ENCODE measurements around the gene DYNLRB1. TPM values are rescaled to one million over a fixed set of nuclear protein-coding genes. Genes with fewer than 3 reads are reported as not detected.

DYNLRB1 gene
- total and polyA plus RNA-seq, 2 of the 13 experiments (the other 11 are each of a cell fraction or from before 2014, with no cell fraction given): 140 to 244 TPM

DNA sequence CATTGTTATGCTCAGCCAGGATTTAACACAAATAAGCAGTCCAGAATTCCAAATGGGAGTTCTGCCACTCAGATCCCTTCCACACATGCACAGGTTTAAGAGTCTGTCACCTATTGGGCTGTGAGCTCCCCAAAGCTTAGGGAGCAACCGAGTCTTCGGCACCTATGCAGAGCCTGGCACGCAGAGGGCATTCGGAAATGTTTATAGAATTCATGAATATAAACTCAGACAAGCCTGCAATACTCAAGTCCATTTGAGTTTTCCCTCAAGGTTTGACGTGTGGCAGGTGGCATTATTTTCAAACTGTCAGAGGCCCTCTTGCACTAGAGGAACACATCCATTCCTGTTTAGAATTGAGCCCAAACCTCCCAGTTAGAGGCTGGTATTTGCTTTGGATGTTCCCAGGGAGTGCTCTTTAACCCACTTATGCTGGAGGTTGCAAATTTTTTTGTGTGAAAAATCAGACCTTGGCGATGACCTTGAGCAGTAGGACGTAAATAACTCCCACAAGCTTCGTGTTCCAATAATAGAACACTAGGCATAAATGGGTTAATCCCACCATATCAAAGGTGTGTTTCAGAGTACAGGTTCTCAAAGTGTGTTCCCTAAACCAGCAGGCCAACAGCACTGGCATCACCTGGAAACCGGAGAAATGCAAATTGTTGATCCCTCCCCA lies 70.4 kb downstream of the DYNLRB1 start (continued):
- TF ChIP-seq, protein P1, sequence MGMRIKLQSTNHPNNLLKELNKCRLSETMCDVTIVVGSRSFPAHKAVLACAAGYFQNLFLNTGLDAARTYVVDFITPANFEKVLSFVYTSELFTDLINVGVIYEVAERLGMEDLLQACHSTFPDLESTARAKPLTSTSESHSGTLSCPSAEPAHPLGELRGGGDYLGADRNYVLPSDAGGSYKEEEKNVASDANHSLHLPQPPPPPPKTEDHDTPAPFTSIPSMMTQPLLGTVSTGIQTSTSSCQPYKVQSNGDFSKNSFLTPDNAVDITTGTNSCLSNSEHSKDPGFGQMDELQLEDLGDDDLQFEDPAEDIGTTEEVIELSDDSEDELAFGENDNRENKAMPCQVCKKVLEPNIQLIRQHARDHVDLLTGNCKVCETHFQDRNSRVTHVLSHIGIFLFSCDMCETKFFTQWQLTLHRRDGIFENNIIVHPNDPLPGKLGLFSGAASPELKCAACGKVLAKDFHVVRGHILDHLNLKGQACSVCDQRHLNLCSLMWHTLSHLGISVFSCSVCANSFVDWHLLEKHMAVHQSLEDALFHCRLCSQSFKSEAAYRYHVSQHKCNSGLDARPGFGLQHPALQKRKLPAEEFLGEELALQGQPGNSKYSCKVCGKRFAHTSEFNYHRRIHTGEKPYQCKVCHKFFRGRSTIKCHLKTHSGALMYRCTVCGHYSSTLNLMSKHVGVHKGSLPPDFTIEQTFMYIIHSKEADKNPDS (CRISPR knock-in tag; IDR thresholded peaks at IDR 0.05): no peak
- TF ChIP-seq ZNF589 (CRISPR knock-in tag; conservative IDR thresholded peaks at IDR 0.05): no peak
- TF ChIP-seq ZNF83 (CRISPR knock-in tag; IDR thresholded peaks at IDR 0.05; ENCODE audit: borderline replicate concordance): no peak
- TF ChIP-seq NR2C2 (CRISPR knock-in tag; IDR thresholded peaks at IDR 0.05; ENCODE audit: borderline replicate concordance): no peak
- no peak for TF ChIP-seq JUN (CRISPR knock-in tag; IDR thresholded peaks at IDR 0.05)
- TF ChIP-seq DR1 (CRISPR knock-in tag; IDR thresholded peaks at IDR 0.05): no peak
- TF ChIP-seq, protein P2, sequence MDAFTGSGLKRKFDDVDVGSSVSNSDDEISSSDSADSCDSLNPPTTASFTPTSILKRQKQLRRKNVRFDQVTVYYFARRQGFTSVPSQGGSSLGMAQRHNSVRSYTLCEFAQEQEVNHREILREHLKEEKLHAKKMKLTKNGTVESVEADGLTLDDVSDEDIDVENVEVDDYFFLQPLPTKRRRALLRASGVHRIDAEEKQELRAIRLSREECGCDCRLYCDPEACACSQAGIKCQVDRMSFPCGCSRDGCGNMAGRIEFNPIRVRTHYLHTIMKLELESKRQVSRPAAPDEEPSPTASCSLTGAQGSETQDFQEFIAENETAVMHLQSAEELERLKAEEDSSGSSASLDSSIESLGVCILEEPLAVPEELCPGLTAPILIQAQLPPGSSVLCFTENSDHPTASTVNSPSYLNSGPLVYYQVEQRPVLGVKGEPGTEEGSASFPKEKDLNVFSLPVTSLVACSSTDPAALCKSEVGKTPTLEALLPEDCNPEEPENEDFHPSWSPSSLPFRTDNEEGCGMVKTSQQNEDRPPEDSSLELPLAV (CRISPR knock-in tag; conservative IDR thresholded peaks at IDR 0.05; ENCODE audit: low read depth): no peak
- TF ChIP-seq, protein P3, sequence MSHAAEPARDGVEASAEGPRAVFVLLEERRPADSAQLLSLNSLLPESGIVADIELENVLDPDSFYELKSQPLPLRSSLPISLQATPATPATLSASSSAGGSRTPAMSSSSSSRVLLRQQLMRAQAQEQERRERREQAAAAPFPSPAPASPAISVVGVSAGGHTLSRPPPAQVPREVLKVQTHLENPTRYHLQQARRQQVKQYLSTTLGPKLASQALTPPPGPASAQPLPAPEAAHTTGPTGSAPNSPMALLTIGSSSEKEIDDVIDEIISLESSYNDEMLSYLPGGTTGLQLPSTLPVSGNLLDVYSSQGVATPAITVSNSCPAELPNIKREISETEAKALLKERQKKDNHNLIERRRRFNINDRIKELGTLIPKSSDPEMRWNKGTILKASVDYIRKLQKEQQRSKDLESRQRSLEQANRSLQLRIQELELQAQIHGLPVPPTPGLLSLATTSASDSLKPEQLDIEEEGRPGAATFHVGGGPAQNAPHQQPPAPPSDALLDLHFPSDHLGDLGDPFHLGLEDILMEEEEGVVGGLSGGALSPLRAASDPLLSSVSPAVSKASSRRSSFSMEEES (CRISPR knock-in tag; IDR thresholded peaks at IDR 0.05): no peak
- TF ChIP-seq EZH2 (conservative IDR thresholded peaks at IDR 0.05; ENCODE audit: low read depth, low read length): no peak
- TF ChIP-seq, protein P4, sequence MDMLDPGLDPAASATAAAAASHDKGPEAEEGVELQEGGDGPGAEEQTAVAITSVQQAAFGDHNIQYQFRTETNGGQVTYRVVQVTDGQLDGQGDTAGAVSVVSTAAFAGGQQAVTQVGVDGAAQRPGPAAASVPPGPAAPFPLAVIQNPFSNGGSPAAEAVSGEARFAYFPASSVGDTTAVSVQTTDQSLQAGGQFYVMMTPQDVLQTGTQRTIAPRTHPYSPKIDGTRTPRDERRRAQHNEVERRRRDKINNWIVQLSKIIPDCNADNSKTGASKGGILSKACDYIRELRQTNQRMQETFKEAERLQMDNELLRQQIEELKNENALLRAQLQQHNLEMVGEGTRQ (IDR thresholded peaks at IDR 0.05; ENCODE audit: low read depth, low read length): no peak
- TF ChIP-seq, protein P4 (CRISPR knock-in tag; IDR thresholded peaks at IDR 0.05; ENCODE audit: borderline replicate concordance): no peak
- TF ChIP-seq TBP (CRISPR knock-in tag; IDR thresholded peaks at IDR 0.05): no peak
- no peak for TF ChIP-seq ZSCAN21 (CRISPR knock-in tag; IDR thresholded peaks at IDR 0.05; ENCODE audit: borderline replicate concordance)
- TF ChIP-seq, protein P5, sequence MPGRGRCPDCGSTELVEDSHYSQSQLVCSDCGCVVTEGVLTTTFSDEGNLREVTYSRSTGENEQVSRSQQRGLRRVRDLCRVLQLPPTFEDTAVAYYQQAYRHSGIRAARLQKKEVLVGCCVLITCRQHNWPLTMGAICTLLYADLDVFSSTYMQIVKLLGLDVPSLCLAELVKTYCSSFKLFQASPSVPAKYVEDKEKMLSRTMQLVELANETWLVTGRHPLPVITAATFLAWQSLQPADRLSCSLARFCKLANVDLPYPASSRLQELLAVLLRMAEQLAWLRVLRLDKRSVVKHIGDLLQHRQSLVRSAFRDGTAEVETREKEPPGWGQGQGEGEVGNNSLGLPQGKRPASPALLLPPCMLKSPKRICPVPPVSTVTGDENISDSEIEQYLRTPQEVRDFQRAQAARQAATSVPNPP (CRISPR knock-in tag; IDR thresholded peaks at IDR 0.05): no peak
- TF ChIP-seq, protein P6, sequence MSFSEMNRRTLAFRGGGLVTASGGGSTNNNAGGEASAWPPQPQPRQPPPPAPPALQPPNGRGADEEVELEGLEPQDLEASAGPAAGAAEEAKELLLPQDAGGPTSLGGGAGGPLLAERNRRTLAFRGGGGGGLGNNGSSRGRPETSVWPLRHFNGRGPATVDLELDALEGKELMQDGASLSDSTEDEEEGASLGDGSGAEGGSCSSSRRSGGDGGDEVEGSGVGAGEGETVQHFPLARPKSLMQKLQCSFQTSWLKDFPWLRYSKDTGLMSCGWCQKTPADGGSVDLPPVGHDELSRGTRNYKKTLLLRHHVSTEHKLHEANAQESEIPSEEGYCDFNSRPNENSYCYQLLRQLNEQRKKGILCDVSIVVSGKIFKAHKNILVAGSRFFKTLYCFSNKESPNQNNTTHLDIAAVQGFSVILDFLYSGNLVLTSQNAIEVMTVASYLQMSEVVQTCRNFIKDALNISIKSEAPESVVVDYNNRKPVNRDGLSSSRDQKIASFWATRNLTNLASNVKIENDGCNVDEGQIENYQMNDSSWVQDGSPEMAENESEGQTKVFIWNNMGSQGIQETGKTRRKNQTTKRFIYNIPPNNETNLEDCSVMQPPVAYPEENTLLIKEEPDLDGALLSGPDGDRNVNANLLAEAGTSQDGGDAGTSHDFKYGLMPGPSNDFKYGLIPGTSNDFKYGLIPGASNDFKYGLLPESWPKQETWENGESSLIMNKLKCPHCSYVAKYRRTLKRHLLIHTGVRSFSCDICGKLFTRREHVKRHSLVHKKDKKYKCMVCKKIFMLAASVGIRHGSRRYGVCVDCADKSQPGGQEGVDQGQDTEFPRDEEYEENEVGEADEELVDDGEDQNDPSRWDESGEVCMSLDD (CRISPR knock-in tag; IDR thresholded peaks at IDR 0.05; ENCODE audit: borderline replicate concordance): no peak
- TF ChIP-seq PHF8 (CRISPR knock-in tag; IDR thresholded peaks at IDR 0.05): no peak
- peak; percentile 75 for TF ChIP-seq ESRRA (CRISPR knock-in tag; IDR thresholded peaks at IDR 0.05; ENCODE audit: low read depth)
- no peak for TF ChIP-seq ZBTB20 (CRISPR knock-in tag; IDR thresholded peaks at IDR 0.05; ENCODE audit: borderline replicate concordance, low read depth)

Measured in HepG2 (cell line).